Activated CD8-positive, alpha-beta memory T cell treated with anti-CD3 and anti-CD28 coated beads for 24 hours (primary cell): ENCODE measurements around the gene TMEM37.

Experiments
- DNase-seq: peaks from one replicate; pipeline ENCODE4 v3.0.0-alpha.2; 2020

The TMEM37 gene

DNA sequence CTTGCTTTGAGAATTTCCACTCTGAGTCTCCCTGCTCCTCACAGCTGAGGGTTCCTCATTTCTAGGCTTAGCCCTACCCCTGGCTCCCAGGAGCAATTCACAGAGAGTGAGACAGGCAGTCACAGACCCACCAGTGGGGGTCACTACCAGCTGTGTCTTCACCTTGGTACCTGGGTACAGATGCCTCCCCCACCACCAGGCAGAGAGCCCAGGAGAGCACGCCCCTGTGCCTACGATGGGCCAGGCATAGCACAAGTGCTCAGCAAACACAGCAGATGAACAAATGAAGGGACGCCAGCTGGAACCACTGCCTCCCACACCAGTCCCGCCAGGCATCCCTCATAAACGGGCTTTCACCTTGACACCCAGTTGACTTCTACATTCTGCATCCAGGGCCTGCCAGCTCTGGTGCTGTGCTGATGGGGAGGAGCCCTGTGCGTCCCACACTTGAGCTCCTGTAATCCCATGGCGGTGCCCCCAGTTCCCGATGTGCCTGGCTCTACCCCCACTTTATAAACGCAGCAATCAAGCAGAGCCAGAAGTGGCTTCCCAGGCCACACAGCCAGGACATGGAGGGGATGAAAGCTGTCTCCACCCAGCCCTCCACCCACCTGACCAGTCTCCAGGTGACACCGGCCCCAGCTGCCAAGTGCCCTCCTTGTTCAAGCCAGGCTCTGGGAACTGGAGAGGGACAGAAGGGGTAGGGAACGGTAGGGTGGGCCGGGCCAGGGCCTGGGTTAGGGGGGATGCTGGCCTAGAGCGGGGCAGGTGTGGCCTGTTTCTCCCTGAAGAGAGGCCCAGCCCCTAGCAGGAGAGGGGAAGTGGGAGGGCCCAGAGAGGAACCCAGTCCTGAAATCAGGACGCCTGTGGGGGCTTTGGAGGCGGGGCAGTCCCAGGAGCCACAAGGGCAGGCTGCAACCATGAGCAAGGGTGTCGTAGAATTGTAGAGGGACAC lies 50.1 kb downstream of the TMEM37 start:
- peak; percentile 35 for DNase-seq

DNA sequence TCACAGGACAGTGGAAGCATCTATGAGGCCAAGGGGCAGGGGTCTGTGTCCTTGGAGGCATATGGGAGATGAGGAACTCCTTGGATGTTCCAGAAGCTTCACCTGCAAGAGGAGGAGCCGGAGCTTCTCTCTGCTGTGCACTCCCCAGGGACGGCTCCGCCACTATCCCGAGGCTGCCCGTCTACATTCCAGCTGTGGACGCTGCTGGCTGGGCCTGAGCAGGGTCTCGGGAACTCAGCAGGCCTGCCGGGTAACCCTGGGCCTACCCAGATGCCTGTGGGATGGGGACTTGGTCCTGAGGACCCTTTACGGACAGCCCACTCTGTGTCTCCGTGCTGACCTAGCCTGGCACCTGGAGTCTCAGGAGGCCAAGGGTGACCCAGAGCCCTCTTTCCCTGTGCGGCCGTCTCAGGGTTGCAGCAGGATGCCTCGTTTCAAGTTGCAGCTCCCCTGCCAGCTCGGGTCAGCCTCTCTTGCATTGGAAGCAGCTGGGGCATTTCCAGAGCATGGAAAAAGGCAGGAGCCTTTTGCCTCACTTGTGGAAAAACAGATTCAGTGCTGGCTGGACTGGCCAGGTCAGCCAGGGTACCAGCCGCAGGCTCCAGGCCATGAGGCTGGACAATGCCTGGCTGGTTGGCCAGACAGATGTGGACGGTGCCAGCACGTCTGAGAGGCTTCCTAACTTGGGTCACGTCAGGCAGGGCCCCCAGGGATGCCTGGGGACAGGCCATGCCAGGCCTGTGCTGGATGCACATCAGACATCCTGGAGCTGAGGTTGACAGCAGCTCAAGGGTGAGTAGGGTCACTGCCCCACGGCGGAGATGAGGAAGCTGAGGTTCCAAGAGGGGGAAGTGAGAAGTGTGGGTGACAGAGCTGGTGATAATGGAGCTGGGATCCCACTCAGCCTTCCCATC lies 51.1 kb downstream of the TMEM37 start:
- DNase-seq, result peak; percentile 28

DNA sequence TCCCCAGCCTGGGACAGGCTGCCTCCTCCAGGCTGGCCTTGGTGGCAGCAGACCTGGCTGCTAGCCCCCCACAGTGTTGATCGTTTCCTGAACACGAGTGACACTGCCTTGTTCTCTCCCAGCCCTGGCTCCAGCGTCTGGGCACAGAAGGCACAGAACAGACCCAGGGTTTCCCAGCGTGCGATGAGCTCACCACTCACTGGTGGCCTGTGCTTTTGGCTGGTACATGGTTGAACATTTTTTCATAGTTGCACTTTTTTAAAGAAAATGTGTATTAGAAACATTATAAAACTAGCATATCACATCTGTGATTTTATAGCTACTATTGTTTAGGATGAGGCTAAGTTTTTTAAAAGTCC lies 51.7 kb downstream of the TMEM37 start:
- no peak for DNase-seq

DNA sequence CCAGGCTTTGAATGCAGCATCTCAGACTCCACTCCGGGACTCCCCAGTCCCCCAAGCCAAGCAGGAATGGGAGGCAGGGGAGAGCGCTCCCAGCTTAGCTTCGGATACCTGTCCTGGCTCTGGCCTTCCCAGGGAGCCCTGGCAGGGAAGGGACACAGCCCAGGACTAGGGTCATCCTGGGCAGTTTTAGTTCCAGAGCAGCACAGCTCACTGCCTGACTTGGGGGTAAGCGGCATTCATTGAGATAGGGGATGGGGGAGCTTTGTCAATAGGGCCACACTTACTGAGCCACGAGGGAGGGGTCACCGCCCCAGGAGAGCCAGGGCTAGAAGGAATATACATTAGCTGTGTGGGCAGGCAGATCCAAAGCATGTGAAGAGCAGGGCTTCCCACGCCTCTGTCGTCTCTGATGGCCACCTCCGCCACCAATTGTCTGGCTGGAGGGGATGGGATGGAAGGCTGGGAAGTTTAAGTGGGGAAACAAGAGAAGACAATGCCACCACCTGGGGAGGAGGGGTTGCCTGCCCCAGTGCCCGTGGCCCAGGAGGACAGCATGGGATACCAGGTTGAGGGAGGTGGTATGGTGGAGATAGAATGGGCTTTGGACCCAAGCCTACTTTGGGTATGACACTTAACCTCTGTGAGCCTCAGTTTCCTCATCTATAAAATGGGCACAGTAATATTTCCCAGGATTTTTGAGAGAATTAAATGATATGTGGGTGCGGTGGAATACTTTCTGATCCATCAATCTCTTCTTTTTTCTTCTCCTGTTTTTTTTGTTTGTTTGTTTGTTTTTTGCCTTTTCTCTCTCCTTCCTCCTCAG lies 52.5 kb downstream of the TMEM37 start:
- DNase-seq, result peak; percentile 35

DNA sequence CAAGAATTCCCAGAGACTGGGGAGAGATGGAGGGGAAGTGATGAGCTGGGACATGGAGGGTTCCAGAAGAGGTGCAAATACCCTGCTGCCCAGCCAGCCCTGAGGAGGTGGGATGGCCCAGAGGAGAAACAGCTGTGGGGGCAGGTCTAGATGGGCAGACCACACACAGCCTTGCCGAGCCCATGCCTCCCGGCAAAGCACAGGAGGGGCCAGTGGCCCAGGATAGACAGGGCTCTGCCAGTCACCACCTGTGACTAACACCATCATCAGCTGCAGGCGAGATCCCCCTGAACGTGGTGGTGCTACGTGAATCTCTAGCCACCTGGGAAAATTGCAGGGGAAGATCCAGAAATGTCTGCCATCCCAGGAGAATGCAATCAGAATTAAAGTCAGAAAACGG lies 53.2 kb downstream of the TMEM37 start:
- no peak for DNase-seq

DNA sequence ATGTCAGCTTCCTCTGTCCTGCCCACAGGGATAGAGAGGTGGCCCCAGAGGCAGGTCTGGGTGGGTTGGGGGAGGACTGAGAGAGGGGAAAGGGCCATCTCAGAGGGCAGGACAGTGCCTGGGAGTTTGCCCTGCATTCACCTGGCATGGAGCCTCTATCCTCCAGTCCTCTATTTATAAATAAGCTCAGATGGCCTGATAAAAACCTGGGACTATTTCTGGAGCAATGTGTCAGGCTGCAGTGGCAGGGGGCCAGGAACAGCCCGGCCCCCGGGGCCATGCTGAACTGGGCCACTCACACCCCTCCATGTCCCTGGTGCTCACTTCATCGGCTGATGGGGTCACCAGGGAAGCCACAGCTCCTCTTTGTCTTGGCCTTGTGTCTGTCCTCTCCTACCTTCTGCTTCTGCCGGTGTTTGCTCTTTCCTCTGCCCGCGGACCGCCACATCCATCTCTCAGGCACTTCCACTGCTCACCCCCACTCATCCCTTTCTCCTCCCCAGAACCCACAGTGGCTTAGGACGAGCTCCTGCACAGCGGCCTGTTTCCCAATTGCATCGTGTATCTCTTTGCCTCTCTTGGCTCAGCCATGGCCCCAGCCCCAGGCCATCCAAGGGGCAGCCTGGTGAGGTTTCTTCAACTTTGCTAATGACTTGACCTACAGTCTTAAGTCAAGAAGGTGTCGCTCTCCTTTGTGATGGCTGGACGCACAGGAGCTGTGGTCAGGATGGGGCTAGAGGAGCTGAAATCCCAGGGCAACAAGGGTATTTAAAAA lies 53.9 kb downstream of the TMEM37 start:
- no peak for DNase-seq

DNA sequence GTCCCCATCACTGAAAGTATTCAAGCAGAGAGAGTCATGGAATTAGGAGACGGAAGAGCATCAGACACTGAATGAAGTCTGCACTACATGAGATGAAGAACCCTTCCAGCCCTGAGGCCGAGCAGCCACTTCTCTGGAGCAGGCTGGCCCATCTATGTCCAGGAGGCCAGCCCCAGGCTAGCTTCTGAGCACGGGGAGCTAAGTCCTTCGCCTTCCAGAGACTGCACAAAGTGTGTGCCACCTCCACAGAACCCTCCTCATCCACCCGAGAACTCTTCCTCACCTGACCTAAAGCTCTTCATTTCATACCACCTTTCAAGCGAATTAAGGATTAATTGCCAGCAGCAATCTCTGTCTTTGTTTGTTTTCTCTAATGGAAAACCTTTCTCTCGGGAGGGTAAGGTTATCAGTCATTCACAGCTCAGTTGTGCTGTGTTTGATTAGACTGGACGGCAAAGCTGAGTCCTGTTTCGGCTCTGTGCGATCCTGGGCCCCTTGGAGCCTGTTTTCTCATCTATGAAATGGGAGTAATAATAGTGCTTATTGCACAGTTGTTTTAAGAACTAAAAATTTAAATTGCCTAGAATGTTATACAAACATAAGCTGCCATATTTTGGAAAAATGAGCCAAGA lies 54.7 kb downstream of the TMEM37 start:
- DNase-seq, result no peak

DNA sequence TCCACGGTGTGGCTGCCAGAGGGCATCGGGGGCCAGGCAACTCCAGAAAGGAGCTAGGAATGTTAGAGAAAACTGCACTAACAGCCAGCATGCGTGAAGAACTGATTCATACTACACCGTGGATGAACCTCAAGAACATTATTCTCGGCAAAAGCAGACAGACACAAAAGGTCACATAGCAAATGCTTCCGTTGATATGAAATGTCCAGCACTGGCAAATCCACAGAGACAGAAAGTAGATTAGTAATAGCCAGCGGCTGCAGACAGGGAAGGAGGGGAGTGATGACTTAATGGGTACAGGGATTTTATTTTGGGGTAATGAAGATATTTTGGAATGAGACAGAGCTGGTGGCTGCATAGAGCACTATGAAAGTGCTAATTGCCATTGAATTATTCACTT lies 55.2 kb downstream of the TMEM37 start:
- DNase-seq, result no peak

DNA sequence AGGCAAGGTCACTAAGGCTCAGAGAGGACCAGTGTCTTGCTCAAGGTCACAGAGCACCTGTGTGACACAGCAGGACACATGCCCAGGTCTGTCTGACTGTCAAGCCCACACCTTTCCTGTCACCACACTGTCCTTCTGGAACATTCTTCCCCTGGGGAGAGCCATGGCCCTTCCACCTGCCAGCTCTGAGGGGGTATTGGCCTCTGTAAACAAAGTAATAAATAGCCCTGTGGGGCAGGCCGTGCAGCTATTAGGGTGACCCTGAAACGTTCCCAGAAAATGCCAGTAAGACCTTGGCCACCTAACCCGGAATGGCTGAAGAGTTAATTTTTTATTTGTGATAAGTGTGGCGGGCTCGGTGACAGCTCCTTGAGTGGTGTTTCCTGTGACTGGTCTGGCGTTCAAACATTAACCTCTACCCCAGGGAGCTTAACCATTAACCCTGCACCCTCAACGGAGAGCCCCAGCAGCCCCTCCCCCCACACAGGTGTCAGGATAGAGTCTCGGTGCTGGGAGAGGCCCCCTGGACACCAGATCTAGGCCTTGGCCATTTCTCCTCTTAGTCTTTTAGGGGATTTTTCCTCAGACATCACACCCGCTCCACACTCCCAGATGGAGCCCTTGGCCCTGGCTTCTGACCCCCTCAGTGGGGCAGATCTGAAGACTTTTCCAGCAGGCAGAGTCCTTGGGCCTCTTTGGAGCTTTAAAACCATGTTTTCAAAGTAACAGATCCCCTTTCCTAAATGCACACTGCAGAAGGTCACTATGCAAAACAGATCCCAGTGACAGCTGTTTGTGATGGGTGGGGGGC lies 56.0 kb downstream of the TMEM37 start:
- DNase-seq, result no peak
